Motor neuron (in vitro differentiated cells): ENCODE measurements around the gene CNN1. TPM values are rescaled to one million over a fixed set of nuclear protein-coding genes. Genes with fewer than 3 reads are reported as not detected.

Source experiments
- ATAC-seq, 8 experiments: fragments of 200-7000 bp; cut with Tn5 transposase; replicated peaks in 6 of 8; 2 replicates each; pipeline ENCODE4 v1.8.0; 2021; ENCODE audit warnings: mild to moderate bottlenecking in 8 of 8, moderate library complexity in 8 of 8
- H3K27ac ChIP-seq, 2 donors: fragments of 250-450 bp; sonication (Bioruptor Pico); 2 replicates each; pipeline ENCODE4 v1.9.0; 2021; ENCODE audit warnings: antibody characterized with exemption in 2 of 2, mild to moderate bottlenecking in 2 of 2, moderate library complexity in 1 of 2
- H3K4me1 ChIP-seq, 2 donors: fragments of 250-450 bp; sonication (Bioruptor Pico); replicated peaks in 1 of 2; 2 replicates each; pipeline ENCODE4 v1.6.1; 2021; ENCODE audit warnings: antibody characterized with exemption in 2 of 2, mild to moderate bottlenecking in 2 of 2, moderate library complexity in 1 of 2
- H3K4me3 ChIP-seq, 5 donors: fragments of 250-450 bp; sonication (Bioruptor Pico); 2 replicates each; pipeline ENCODE4 v1.9.0; 2021; ENCODE audit warnings: antibody characterized with exemption in 5 of 5, mild to moderate bottlenecking in 5 of 5, moderate library complexity in 4 of 5
- WGBS, 10 experiments: fragments of 450-650 bp; shearing (Covaris generic); methylation state at CpG; one replicate each; pipeline ENCODE4 v1.0.0; 2022; 5-methylcytosine and 5-hydroxymethylcytosine counted together
- in situ Hi-C, 9 experiments: fragments of 400-800 bp; cut with MboI; loops; one replicate each; pipeline ENCODE4 v1.15.0; 2021; ENCODE audit warnings: low sequenced_read_pairs in 9 of 9, low pct_unique_long_range_greater_than_20kb in 2 of 9; ENCODE audit not compliant: unreplicated experiment in 9 of 9
- total RNA-seq, 8 experiments: library from RNA; unstranded; fragments of 300-600 nt; gene quantifications; 2 replicates each; pipeline versions ENCODE4 v1.2.3 to v1.2.4, GENCODE V29; 2022

The CNN1 gene
- total RNA-seq: 10 to 100 TPM in 1 of 8 experiments, 1 to 10 TPM in 6, under 1 TPM in 1; 0.55 to 11.5 (median 1.6) TPM

DNA sequence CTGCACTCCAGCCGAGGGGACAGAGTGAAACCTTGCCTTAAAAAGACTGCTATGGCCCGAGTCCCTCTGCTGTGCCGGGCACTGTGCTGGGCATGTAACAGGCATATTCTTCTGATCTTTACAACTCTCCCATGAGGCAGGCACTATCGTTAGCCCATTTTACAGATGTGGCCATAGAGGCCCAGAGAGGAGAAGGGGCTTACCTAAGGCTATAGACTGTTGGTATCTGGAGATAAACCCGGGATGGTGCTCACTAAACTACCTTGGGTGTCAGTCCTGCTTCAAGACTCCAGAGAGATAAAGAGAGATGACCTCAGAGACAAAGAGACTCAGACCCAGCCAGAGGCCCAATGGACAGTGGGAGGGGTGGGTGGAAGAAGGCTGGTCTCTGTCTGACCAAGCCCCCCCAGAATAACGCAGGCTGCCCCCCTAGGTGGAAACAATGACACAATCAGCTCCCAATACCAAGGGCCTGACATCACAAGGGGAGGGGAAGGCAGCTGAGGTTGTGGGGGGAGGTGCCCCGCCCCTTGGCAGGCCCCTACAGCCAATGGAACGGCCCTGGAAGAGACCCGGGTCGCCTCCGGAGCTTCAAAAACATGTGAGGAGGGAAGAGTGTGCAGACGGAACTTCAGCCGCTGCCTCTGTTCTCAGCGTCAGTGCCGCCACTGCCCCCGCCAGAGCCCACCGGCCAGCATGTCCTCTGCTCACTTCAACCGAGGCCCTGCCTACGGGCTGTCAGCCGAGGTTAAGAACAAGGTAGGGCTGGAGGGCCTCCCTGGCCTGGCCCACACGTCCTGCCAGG, at the start of gene CNN1:
Gene CNN1 (plus strand): TSS at position 620 of the 805 bp plus-strand sequence. CDS start 77 bp downstream, at position 697.
- in situ Hi-C loops: no loop called here
- 13 to 100% (median 59%) methylated on average over 1 to 7 of the region's 21 CpGs; no CpG with 5 or more reads in 2 of the 10 experiments for WGBS, 10 experiments
- peaks cover 7 to 16% of the 10 kb centered on the region in 2 donors for H3K4me1 ChIP-seq
- no peak within 1 kb of the TSS for H3K27ac ChIP-seq
- peak in 6 of 8 experiments; percentile 5 to 51 (median 20) for ATAC-seq
- H3K4me3 ChIP-seq: peak within 1 kb of the TSS in 1 of 5 donors; percentile 8

DNA sequence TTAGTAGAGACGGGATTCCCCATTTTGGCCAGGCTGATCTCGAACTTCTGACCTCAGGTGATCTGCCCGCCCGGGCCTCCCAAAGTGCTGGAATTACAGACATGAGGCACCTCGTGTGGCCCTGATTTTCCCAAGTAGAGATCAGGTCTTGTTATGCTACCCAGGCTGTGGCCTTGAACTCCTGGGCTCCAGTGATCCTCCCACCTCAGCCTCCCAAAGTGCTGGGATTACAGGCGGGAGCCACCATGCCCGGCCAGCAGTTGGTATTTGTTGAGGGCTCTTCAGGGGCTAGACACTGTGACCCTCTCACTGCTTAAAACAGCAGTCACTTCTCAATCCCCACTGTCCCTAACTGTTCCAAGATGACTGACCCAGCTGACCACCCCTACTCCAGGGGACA, 49.3 kb upstream of the CNN1 start:
- no peak for ATAC-seq
- in situ Hi-C loops: loop anchor here in 3 of 9 experiments (25.0 kb wide), 1 partner anchor 202 kb away; the partner anchor contains the start of gene TSPAN16 (in 3 of the 3)
- H3K27ac ChIP-seq: no peak overlapping the region
- 80 to 100% (median 100%) methylated on average over 1 to 4 of the region's 7 CpGs; no CpG with 5 or more reads in 4 of the 10 experiments for WGBS, 10 experiments
- no peaks in the 10 kb centered on the region for H3K4me1 ChIP-seq
- H3K4me3 ChIP-seq: no peak overlapping the region

DNA sequence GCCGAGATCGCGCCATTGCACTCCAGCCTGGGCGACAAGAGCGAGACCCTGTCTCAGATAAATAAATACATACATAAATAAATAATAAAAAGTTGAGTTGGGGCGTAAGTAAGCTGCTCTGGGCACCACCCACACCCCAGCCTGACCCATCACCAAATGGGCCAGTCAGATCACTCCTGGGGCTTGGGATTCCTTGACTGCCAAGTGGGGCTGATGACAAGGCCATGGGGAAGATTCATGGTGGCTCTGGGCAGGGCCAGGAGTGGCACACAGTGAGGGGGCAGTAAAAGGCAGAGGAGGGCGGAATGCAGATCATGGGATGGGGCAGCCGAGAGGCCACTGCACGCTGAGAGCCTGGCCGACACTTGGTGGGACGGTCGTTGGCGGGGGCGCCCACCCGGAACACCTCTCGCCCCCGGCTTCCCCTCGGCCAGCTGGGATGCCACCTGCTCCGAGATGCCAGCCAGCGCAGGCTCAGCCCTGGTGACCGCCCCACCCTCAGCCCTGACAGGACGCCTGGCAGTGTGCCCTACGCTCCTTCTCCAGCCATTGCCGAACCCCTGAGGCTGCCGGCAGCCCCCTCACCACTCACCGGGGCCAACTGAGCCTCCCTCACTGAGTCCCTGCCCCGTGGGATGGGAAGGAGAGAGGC, 43.9 kb upstream of the CNN1 start:
- 33 to 100% (median 80%) methylated on average over 1 to 12 of the region's 27 CpGs; no CpG with 5 or more reads in 3 of the 10 experiments for WGBS, 10 experiments
- Histone ChIP-seq H3K27ac (no peak overlapping the region), H3K4me3 (no peak overlapping the region), H3K4me1 (no peaks in the 10 kb centered on the region)
- in situ Hi-C loops: loop anchor here in 3 of 9 experiments (25.0 kb wide), 1 partner anchor 207 kb away; the partner anchor contains the start of gene TSPAN16 (in 3 of the 3)
- peak in 1 of 8 experiments; percentile 11 for ATAC-seq

DNA sequence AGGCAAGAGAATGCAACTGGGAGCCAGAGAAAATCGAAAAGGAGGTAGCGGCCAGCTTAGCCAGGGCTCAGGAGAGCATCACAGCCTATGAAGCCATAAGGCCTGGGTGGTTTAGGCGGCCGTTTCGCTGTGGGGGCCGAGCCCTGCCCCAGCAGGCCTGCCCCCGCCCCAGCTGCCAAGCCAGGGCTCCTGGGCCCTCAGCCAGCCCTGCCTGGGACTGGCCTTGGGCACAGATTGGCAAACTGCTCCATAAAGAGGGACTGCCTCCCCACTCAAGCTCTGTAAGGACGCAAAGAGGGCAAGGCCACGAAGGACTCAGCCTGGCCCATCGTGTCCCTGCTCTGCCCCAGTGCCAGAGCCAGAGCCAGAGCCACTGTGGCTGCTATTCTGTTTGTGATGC, 43.2 kb upstream of the CNN1 start:
- H3K4me3 ChIP-seq: no peak overlapping the region
- 79 to 100% (median 89%) methylated on average over 2 to 7 of the region's 10 CpGs; no CpG with 5 or more reads in 2 of the 10 experiments for WGBS, 10 experiments
- peak in 2 of 8 experiments; percentile 2 to 3 for ATAC-seq
- in situ Hi-C loops: loop anchor here in 3 of 9 experiments (25.0 kb wide), 1 partner anchor 208 kb away; the partner anchor contains the start of gene TSPAN16 (in 3 of the 3)
- no peaks in the 10 kb centered on the region for H3K4me1 ChIP-seq
- no peak overlapping the region for H3K27ac ChIP-seq

DNA sequence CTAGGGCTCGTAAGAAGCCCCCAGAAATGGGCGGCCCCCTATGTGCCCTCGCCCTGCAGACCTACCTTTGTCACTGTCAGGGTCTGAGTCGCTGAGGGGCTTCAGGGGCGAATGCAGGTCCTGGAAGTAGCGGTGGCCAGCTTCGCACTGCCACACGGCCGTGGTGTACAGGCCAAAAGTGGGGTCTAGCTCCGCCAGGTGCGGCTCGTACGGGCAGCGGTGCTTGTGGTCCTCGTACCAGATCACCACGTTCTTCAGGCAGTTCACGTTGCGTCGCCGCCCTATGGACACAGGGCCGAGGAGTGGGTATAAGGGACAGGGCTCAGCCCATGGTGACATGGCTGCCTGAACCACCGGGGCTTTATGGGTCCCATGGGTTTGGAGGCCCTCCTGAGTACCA, 42.8 kb upstream of the CNN1 start:
- in situ Hi-C loops: loop anchor here in 3 of 9 experiments (25.0 kb wide), 1 partner anchor 209 kb away; the partner anchor contains the start of gene TSPAN16 (in 3 of the 3)
- 80 to 100% (median 100%) methylated on average over 1 to 9 of the region's 22 CpGs; no CpG with 5 or more reads in 3 of the 10 experiments for WGBS, 10 experiments

DNA sequence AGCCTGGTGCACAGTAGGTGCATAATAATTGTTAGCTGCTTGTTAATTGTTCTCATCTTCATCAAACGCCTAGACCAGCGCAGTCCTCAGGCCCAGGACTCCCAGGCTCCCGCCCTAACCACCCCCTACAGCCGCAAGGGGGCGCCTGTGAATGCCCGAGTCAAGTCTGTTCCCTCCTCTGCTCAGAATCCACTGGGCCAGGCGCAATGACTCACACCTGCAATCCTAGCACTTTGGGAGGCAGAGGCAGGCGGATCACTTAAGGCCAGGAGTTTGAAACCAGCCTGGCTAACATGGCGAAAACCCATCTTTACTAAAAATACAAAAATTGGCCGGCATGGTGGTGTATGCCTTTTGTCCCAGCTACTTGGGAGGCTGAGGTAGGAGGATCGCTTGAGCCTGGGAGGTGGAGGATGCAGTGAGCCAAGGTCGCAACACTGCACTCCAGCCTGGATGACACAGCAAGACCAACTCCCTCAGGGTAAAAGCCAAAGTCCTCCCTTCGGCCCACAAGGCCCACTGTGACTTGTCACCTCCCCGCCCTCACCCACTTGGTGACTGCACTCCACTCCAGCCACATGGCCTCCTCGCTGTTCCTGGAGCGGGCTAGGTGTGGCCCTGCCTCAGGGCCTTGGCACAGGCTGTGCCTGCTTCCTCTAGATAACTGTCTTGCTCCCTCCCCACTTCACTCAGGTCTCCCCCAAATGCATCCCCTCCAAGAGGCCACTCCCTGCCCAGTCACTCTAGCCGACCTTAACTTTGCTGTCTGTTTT, 42.1 kb upstream of the CNN1 start:
- ATAC-seq: peak; percentile 54 to 99 (median 70)
- in situ Hi-C loops: loop anchor here in 3 of 9 experiments (25.0 kb wide), 1 partner anchor 209 kb away; the partner anchor contains the start of gene TSPAN16 (in 3 of the 3)
- Histone ChIP-seq H3K27ac (no peak overlapping the region), H3K4me3 (no peak overlapping the region), H3K4me1 (no peaks in the 10 kb centered on the region)
- WGBS, 10 experiments: 25 to 100% (median 73%) methylated on average over 1 to 7 of the region's 17 CpGs; no CpG with 5 or more reads in 4 of the 10 experiments

More for the DNA sequence above, 42.8 kb upstream of the CNN1 start:
- H3K4me1 ChIP-seq: no peaks in the 10 kb centered on the region
- H3K4me3 ChIP-seq: no peak overlapping the region
- ATAC-seq: peak in 4 of 8 experiments; percentile 5 to 25 (median 10)
- H3K27ac ChIP-seq: no peak overlapping the region

DNA sequence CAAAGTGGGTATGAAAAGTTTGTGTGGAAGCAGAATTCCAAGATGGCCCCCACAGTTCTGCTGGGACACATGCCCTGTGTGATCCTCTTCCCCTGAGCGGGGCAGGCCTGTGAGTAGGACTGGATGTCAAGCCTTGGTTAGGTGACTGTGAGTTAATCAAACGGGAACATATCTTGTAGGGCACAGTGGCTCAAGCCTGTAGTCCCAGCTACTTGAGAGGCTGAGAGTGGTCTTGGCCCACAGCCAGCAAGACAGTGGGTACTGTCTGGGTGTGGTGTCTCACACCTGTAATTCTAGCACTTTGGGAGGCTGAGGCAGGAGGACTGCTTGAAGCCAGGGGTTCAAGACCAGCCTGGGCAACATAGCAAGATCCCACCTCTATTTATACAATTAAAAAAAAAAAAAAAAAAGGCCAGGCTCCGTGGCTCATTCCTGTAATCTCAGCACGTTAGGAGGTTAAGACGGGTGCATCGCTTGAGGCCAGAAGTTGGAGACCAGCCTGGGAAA, 39.4 kb upstream of the CNN1 start:
- no peak for ATAC-seq
- in situ Hi-C loops: loop anchor here in 3 of 9 experiments (25.0 kb wide), 1 partner anchor 212 kb away; the partner anchor contains the start of gene TSPAN16 (in 3 of the 3)
- Histone ChIP-seq H3K27ac (no peak overlapping the region), H3K4me3 (no peak overlapping the region), H3K4me1 (peaks cover 0 to under 1% of the 10 kb centered on the region in 2 donors)
- WGBS, 10 experiments: 50 to 100% (median 97%) methylated on average over 1 to 5 of the region's 6 CpGs; no CpG with 5 or more reads in 3 of the 10 experiments

DNA sequence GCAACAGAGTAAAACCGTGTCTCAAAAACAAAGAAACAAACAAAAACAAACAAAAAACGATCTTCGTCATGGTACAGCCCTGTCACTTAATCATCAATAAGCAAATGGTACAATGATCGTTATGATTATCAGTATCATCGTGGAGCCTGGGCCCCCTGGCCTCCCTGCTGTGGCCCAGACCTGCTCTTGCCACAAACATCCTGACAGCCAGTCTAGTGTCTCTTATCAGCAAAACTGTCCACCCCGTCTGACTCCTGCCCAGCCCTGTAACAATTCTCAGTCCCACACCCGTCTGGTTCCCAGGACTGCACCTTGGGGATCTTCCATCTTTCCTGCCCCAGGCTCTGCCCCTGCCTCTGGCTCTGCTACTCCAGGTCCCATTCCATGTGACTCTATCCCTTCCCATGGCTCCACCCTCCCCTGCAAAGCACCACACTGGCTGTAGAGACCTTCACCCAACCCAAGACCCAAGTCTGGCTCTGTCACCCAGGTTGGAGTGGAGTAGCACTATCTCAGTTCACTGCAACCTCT, 38.7 kb upstream of the CNN1 start:
- ATAC-seq: no peak
- in situ Hi-C loops: loop anchor here in 3 of 9 experiments (25.0 kb wide), 1 partner anchor 213 kb away; the partner anchor contains the start of gene TSPAN16 (in 3 of the 3)
- Histone ChIP-seq H3K4me3 (no peak overlapping the region), H3K4me1 (peaks cover 0 to 5% of the 10 kb centered on the region in 2 donors), H3K27ac (no peak overlapping the region)
- WGBS, 10 experiments: 60 to 100% (median 86%) methylated on average over 1 to 6 of the region's 7 CpGs; no CpG with 5 or more reads in 3 of the 10 experiments

DNA sequence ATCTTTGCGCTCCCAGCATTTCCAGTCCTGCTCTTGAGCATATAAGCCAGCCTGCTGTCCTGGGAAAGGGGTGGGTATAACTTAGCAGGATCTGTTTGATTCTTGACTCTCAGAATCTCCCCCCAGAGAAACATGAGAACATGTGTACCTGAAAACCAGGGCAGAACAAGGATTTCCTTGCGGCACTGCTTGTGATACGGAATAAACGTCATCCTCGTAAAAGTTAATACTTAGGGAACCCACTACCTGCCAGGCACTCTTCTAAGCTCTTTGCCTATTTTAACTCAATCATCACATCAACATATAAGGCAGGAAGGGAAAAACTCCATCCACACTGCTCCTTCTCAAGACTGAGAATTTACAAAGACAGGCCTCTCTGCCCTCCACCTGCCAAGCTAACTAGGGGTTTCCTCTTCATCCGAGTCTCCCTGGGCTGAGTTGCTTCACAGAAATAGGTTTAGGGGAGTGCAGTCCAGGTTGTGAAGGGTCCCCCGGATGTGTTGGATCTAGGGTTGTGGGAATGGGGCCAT, 34.1 kb upstream of the CNN1 start:
- WGBS, 10 experiments: 40 to 100% (median 66%) methylated on average over 1 to 5 of the region's 7 CpGs; no CpG with 5 or more reads in 2 of the 10 experiments
- H3K27ac ChIP-seq: peak overlapping the region in 1 of 2 donors; percentile 17

DNA sequence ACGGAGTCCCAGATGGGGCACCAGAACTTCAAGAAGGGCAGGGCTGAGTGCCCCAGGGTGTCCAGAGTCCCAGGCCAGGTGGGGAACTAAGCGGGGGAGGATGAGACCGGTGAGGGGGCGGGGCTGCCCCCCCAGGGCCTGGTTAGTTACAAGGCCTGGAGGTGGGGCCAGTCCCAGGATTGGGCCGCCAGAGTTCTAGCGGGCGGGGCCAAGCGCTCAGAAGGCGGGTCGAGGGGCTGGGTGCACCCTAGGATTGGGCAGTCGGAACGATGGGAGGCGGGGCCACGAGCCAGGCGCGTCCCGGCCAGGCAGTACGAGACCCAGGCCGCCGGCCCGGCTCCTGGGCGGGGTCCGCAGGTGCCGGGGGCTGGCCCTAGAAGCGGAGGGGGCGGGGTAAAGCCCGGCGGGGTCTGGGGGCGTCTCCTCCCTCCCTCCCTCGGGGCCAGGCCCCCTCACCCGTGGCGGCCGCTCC, 33.6 kb upstream of the CNN1 start:
- WGBS, 10 experiments: no CpG with 5 or more reads among the region's 33 CpGs
- peak overlapping the region; percentile 95 to 96 for H3K27ac ChIP-seq
- peak overlapping the region; percentile 72 to 87 (median 82) for H3K4me3 ChIP-seq
- in situ Hi-C loops: no loop called here
- peak; percentile 88 to 94 (median 92) for ATAC-seq
- H3K4me1 ChIP-seq: peaks cover 9 to 14% of the 10 kb centered on the region in 2 donors

More for the DNA sequence above, 34.1 kb upstream of the CNN1 start:
- ATAC-seq: no peak
- Histone ChIP-seq H3K4me3 (peak overlapping the region; percentile 72 to 87 (median 82)), H3K4me1 (peaks cover 9 to 14% of the 10 kb centered on the region in 2 donors)
- in situ Hi-C loops: no loop called here

DNA sequence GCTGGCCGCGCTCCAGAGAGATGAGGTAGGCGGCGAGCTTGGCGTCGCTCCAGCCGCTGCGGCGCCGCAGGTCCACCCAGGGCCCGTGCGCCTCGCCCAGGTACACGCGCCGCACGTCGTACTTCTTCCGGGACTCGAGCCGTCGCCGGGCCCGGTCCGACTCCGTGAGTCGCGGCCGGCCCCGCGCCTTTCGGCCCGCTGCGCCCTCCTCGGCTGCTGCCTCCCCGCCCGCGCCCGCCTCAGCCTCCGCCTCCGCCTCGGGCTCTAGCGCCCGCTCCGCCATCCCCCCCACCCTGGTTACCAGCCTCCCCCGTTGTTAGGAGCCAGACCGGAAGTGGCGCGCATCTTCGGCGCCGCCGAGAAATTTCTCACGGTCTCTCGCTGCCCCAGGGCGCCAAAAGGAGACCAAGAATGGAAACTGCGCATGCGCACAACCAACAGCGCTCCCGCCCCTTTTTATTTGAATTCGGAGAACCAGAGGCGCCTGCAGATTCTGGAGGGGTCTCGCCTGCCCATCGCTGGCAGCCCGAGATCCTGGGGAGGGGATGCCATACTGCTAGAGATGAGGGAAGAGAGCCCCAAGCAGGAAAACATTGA, 33.0 kb upstream of the CNN1 start, which contains the start of gene ZNF653:
Gene ZNF653 (minus strand): TSS at position 336 of the 597 bp plus-strand sequence. CDS start 53 bp downstream, at position 283.
- WGBS, 10 experiments: 0 to 3% methylated on average over 6 to 10 of the region's 65 CpGs; no CpG with 5 or more reads in 8 of the 10 experiments
- peak; percentile 62 to 79 (median 72) for ATAC-seq
- Histone ChIP-seq H3K4me1 (peaks cover 9 to 14% of the 10 kb centered on the region in 2 donors), H3K4me3 (peak within 1 kb of the TSS; percentile 72 to 87 (median 82)), H3K27ac (peak within 1 kb of the TSS; percentile 95 to 96)
- in situ Hi-C loops: no loop called here
